Kidney tubule cell (primary cell): ENCODE measurements around the gene PARD6G.
A peak's percentile ranks its signal among the peaks of the same experiment; 100 is the strongest.

Experiments
- DNase-seq: peaks from one replicate; pipeline ENCODE4 v3.0.0-alpha.2; 2018; ENCODE audit warnings: low spot score

Gene PARD6G

GRCh38 chr18:80210312-80211083 lies 36.8 kb downstream of the PARD6G start:
- peak; percentile 14 for DNase-seq

DNA sequence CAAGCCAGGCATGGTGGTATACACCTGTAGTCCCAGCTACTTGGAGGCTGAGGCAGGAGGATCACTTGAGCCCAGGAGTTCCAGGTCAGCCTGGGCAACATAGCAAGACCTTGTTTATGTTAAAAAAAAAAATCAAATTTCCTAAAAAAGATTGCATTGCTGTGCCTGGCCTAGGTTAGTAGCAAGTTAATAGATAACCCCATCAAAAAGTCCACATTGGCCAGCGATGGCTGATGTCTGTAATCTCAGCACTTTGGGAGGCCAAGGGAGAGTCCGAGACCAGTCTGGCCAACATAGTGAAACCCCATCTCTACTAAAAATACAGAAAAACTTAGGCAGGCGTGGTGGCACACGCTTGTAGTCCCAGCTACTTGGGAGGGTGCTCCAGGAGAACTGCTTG lies 38.7 kb downstream of the PARD6G start:
- DNase-seq, result no peak

- DNase-seq, result no peak
These were observed 42.0 kb downstream of the PARD6G start for GRCh38 chr18:80205294-80205693.

DNA sequence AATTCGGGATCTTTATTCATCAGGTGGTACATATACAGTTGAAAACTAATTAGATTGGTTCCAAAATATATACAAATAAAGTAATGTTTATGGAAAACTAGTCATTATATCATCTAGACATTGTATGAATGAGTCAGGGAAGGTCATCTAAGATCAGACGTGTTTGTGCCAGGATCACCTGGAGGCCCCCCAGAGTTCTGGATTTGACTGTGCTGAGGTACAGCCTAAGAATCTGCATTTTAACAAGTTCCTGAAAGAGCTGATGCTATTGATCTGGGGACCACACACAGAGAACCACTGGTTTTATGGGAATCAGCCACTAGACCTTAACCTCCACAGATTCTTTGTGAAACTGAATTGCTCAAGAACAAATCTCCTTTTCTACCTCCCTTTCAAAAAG lies 43.2 kb downstream of the PARD6G start:
- no peak for DNase-seq

DNA sequence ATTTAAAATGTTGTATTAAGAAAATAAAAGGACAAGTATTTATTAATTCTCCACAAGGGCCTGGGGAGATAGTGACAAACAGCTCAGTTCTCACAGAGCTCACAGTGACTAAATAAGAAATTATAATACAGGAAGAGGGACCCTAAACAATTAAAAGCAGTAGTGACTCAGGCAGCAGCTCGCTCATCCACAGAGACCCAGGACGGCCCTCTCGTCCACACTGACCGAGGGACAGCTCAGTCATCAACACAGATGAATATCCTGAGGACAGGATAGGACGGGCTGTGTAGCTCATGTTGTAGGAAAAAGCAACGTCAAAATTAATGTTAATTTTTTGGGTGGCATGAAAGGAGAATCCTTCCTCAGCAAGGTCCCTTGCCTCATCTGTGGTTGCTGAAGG lies 44.1 kb downstream of the PARD6G start:
- DNase-seq, result no peak

DNA sequence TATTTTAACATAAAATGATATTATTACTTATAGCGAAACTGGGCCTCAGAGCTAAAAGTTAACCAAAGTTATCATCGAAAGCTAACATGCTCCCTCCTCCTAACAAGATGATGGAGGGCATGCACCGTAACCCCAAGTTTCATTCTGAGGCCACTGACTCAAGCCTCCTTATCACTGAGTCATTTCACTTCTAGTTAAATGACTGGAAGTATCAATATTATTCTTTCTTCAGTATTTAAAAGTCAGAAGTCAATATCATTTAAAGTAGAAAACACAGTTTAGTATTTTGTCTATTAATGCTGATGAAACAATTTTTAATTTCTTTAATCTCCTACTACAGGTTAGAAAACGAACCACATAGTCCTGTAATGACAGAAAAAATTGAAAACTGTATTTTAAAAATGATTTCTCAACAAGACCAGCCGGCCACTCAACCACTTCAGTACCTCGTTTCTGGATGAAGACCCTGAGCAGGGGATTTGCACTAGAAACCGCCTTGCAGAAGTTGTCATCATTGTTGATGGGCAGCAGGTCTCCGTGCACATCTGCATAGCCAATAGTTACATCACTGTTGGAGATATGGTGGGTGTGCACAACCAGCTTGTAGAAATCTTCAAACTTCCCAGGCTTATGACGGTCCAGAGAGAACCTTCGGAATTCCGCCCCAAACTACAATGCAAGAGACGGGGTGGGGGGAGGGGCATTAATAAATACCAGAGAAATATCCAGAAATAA lies 44.9 kb downstream of the PARD6G start:
- no peak for DNase-seq

- no peak for DNase-seq
These were observed 45.6 kb downstream of the PARD6G start for GRCh38 chr18:80201739-80202138.

DNA sequence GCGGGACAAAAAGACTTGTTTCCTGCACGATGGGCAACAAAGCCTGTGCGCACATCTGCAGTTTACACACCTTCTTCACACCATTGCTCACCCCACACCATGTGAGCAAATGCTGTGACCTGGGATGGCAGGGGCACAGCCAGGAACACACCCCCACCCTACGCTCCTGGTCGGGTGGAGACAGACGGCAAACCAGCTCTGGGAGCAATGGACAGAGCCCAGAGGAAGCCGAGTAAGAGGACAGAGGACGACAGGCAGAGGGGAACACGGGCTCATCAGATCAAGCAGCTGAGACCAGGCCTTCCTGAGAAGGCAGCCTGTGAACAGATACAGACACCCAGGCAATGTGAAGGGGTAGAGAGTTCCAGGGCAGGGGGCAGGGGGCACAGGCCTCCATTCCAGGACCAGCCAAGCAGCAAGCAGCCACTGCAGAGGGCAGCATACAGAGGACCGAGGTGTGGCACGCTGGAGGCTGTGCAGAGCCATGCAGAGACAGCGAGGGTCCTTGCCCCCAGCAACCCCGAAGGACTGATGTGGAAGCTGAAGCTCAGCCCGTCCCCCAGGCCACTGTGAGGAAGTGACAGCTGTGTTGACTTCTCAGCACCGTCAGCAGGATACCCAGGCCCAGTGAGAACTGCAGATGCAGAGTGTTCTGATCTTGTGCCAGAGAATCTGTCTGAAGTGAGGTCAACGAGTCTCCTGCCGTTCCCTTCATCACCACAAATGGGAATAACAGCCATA lies 46.2 kb downstream of the PARD6G start:
- no peak for DNase-seq

GRCh38 chr18:80200171-80200931 lies 47.0 kb downstream of the PARD6G start:
- no peak for DNase-seq

GRCh38 chr18:80198994-80199748 lies 48.1 kb downstream of the PARD6G start:
- no peak for DNase-seq

DNA sequence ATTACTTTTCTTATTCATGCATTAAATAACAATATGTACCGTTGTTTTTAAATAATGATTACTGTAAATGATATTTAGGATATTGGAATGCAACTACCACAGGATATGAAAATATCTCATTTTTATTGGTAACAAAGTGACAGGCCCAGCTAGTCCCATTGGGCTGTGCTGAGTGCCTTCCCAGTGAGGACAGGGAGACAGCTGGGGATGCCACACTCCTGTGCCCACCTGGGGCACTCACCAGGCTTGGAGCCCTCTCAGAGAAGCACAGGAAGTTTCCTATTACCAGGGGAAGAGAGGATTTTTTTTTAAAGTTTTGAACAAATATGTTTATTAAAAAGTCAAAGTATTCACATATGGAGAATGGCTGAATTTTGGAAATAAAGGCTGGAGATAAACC lies 48.9 kb downstream of the PARD6G start:
- no peak for DNase-seq

DNA sequence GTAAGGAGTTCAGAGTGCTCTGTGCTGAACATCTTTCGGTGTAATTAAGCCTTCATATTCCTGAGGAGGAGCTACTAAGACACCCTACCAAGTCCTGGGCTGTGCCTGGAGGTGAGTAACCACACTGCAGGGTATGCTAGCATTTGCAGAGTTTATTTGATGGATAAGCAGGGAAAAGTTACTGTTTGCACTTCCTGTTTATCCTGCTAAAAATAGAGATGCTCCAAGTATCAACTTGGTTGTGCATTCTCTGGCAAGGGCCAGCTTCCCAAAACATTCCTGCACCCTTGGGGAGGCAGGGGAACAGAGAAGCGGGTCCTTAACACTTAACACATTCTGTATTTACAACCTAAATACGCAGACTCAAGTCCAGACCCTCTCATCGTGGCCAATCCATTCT lies 49.8 kb downstream of the PARD6G start:
- DNase-seq, result no peak

DNA sequence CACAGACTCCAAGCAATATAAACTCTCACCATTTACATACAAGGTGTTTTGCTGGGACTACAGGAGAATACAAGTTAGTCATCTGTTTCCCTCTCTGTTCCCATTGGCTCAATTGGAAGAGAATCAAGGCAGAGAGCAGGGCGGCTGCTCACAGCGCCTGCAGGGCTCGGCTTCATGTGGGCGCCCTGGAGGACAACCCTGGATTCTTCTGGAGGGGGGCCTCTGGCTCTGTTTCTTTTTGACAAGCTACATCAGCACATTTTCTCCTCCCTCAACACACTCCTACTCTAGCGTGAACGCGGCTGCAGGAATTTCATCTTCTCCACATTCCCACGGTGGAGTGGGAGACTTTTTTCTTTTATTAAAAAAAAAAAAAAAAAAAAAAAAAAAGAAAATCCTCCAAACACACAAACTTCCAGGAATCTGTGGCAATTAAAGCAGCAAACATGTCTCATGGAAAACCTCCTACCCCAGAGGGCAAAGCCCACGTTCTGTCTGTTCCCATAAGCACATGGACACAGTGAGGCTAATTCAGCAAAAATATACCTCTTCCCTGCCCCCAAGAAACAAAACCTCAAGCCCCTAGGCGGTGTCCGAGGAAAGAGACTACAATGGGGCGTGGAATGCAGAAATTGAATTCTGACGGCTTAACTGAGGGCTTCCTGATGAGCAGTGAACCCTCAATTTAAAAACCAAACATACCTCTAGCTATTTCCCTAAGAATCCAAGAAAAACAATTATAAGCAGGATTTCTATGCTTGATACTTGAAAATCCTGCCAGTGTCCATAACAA lies 50.6 kb downstream of the PARD6G start:
- DNase-seq, result peak; percentile 22

DNA sequence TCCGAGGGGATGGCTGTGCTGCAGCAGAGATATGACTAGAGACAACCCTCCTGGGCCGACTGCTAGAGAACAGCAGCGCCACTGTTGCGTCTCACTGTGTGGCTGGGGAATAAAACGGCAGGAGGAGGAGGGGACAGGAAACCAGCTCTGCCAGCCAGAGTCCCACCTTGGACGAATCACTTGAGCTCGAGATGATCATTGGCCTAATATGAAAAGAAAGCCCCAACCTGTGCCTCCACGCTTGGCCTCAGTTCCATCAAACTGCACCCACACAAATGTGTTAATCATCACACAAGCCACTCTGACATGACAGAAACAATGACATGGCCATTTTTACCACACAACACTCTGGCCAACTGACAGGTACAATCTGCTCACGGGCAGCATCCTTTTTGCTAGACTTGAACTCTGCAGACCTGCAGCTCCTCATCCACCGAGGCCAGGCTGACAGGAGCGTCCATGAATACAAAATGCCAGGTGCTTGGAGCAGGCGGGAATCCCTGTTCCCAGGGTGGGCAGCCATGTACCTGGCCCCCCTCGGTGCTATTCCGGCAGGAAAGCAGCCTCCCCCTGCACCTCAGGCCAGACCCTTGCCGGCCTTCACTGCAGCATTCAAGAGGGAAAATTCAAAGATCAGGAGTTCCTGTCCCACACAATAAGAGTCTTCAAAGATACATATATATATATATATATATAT lies 52.3 kb downstream of the PARD6G start:
- no peak for DNase-seq

DNA sequence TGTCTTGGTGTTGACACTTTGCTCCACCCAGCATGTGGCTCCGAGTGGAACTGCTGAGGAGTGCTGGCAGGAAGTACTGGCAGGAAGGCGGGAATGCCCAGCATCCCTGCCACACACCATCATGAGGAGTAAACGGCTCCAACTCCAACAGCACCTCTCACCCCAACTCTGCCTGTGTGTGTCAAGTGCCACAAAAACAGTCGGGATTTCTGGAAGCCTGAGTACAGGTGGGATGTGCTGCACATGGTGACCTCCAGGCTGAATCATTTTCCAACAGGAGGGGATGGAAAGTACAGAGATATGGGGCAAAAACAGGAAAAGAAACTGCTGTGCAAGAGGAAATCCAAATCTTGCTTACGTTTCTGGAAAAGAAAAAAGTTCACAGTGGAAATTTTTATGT lies 53.6 kb downstream of the PARD6G start:
- DNase-seq, result no peak

DNA sequence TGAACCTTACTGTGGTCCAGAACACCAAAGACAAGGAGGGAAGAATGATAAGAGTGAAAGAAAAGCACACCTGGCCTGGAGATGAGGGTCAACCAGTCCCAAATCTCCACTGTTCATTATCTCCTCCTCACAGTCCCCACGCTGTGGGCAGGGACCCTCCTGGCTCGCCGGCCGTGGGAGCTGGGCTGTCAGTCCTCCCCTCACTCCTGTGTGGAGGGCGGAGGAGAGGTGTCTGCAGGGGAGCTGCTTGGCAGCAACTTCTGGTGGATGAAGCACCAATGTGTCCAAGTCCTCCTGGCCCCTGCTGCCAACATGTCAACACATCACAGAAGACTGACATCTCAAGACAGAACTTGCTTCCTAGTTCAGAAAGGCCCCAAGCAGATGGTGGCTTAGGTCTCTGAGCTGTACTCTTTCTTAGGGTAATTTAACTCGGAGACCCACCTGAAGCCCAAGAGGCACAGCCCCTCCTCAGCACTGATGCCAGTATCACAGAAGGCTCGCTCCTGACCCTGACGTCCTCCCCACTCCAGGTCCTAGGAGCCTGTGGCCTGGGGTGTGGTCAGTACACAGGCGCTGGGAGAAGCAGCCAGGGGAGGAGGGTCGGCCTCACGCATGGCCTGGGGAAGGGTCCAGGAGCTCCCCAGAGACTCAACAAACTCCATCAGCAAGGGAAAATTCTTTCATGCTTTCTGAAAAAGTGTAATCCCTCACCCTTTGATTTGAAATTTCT lies 54.5 kb downstream of the PARD6G start:
- no peak for DNase-seq

- DNase-seq, result no peak
These were observed 55.2 kb downstream of the PARD6G start for GRCh38 chr18:80191907-80192652.

DNA sequence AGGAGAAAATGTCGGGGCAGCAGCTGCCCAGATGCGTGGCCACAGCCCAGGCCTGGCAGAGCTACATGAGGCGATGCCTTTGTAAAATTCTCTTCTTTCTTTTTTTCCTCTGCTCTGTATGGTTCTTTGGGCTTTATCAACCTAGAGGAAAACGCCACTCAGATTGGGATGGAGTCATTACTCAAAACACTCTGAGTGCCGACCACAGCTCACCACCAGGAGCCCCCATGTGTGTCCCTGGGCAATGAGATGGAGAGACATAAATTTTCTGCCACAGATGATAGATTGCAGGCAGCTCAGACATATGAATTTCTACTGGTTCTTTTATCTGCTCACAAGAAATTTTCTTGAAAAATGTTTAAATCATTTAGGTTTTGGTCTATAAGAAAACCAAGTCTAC lies 56.0 kb downstream of the PARD6G start:
- DNase-seq, result no peak

- no peak for DNase-seq
These were observed 57.0 kb downstream of the PARD6G start for GRCh38 chr18:80190311-80190710.
